K562 (cell line): Measurements from ENCODE around the gene LCA5L. TPM values are rescaled to one million over a fixed set of nuclear protein-coding genes. Genes with fewer than 3 reads are reported as not detected.

Experiments used
- ATAC-seq: fragments of 200-7000 bp; cut with Tn5 transposase; 3 replicates; pipeline ENCODE4 v1.9.1; 2020; ENCODE audit warnings: moderate library complexity
- BruUV-seq: library from RNA; stranded (reverse); fragments of 400-500 nt; replicated peaks from 2 replicates; lab custom pipeline; 2021; lab: Mats Ljungman, UMichigan
- CTCF ChIA-PET: fragments of 300-600 bp; formaldehyde crosslinking; extraction: SDS; loops from one replicate; lab custom pipeline; 2021; ENCODE audit warnings: low intra/inter-chr PET ratio; lab: Yijun Ruan, JAX
- POLR2A ChIA-PET: fragments of 300-600, 350-650 bp; sonication (Branson Sonifier 250); formaldehyde crosslinking; extraction: SDS; loops from one replicate; lab custom pipeline; 2021; ENCODE audit warnings: antibody characterized with exemption, inconsistent platforms; lab: Yijun Ruan, JAX
- DNase-seq, 4 experiments: peaks; one replicate each; pipeline versions ENCODE4 v3.0.0 to v3.0.0-alpha.2; 2011 to 2018; ENCODE audit warnings: low spot score in 3 of 4, mixed read lengths in 3 of 4; ENCODE audit errors: extremely low read depth in 1 of 4
- FAIRE-seq: peaks from 2 replicates; lab custom pipeline; 2011; peaks lifted over from hg19 to GRCh38; lab: Jason Lieb, UNC
- H2AFZ ChIP-seq: 2 replicates; pipeline ENCODE4 v1.6.0; 2011; ENCODE audit warnings: low read depth, low read length, control low read depth, inconsistent platforms
- H3K27ac ChIP-seq: fragments of 200-600 bp; 3 replicates; pipeline ENCODE4 v1.8.0; 2011; ENCODE audit warnings: low read depth, mild to moderate bottlenecking, control low read depth, inconsistent platforms, low read length, moderate library complexity, mixed read lengths; ENCODE audit errors: extremely low read depth
- H3K27me3 ChIP-seq, 2 experiments: fragments of 300-600 bp in 1 of 2; 2 replicates in 1 of 2; 3 replicates in 1 of 2; pipeline versions ENCODE4 v1.6.0 to v1.8.0; 2011; ENCODE audit warnings: inconsistent platforms in 2 of 2, low read length in 2 of 2, mild to moderate bottlenecking in 1 of 2, mixed read lengths in 1 of 2, moderate library complexity in 1 of 2; ENCODE audit not compliant: control insufficient read depth in 2 of 2, insufficient read depth in 2 of 2
- H3K36me3 ChIP-seq: fragments of 300-600 bp; 3 replicates; pipeline ENCODE4 v1.8.0; 2011; ENCODE audit warnings: mild to moderate bottlenecking, low read length, inconsistent platforms; ENCODE audit not compliant: control insufficient read depth, insufficient read depth
- H3K4me1 ChIP-seq, 2 experiments: fragments of 200-600 bp in 1 of 2; replicated peaks in 1 of 2; 2 replicates in 1 of 2; 3 replicates in 1 of 2; pipeline versions ENCODE4 v1.5.1 to v1.8.0; 2011; ENCODE audit warnings: inconsistent platforms in 2 of 2, low read length in 2 of 2, mild to moderate bottlenecking in 1 of 2, mixed read lengths in 1 of 2, moderate library complexity in 1 of 2; ENCODE audit not compliant: control insufficient read depth in 2 of 2, insufficient read depth in 2 of 2
- H3K4me2 ChIP-seq: 2 replicates; pipeline ENCODE4 v1.6.1; 2011; ENCODE audit warnings: low read length, control low read depth, inconsistent platforms, mixed read lengths; ENCODE audit not compliant: insufficient read depth
- H3K4me3 ChIP-seq: fragments of 200-600 bp; sonication (generic), shearing (Covaris generic); 2 replicates; pipeline ENCODE4 v1.5.1; 2016; ENCODE audit warnings: control low read depth, inconsistent platforms
- H3K79me2 ChIP-seq: fragments of 200-600 bp; 3 replicates; pipeline ENCODE4 v1.8.0; 2011; ENCODE audit warnings: low read length, inconsistent platforms; ENCODE audit not compliant: control insufficient read depth, insufficient read depth
- H3K9ac ChIP-seq, 2 experiments: 2 replicates each; pipeline versions ENCODE4 v1.6.0 to v1.6.1; 2011; ENCODE audit warnings: low read depth in 2 of 2, low read length in 2 of 2, control low read depth in 1 of 2, inconsistent platforms in 1 of 2, mild to moderate bottlenecking in 1 of 2, mixed read lengths in 1 of 2; ENCODE audit not compliant: insufficient read depth in 1 of 2
- H3K9me1 ChIP-seq: one replicate; pipeline ENCODE4 v1.6.0; 2011; ENCODE audit warnings: inconsistent platforms, mild to moderate bottlenecking, low read length, moderate library complexity; ENCODE audit not compliant: control insufficient read depth, insufficient read depth
- H3K9me3 ChIP-seq: replicated peaks from 2 replicates; pipeline ENCODE4 v1.5.1; 2011; ENCODE audit warnings: low read depth, low read length, inconsistent platforms; ENCODE audit not compliant: control insufficient read depth, insufficient read depth
- H4K20me1 ChIP-seq: replicated peaks from 2 replicates; pipeline ENCODE4 v1.6.1; 2011; ENCODE audit warnings: low read length, inconsistent platforms, mixed read lengths; ENCODE audit not compliant: control insufficient read depth, insufficient read depth
- CCNT2 ChIP-seq: IDR thresholded peaks from 2 replicates; pipeline ENCODE4 v1.6.1; 2011; ENCODE audit warnings: borderline replicate concordance, low read depth, mild to moderate bottlenecking, moderate library complexity, mixed read lengths, low read length; ENCODE audit not compliant: insufficient read length; ENCODE audit errors: extremely low read depth
- CHD2 ChIP-seq: IDR thresholded peaks from 2 replicates; pipeline ENCODE4 v1.6.1; 2011; ENCODE audit warnings: low read depth, low read length
- ERF ChIP-seq: fragments of 450-650 bp; formaldehyde crosslinking; IDR thresholded peaks from 2 replicates; pipeline ENCODE4 v1.4.0; 2020; ENCODE audit warnings: mild to moderate bottlenecking, mixed read lengths
- ETV5 ChIP-seq: sonication (generic); formaldehyde crosslinking; IDR thresholded peaks from 2 replicates; pipeline ENCODE4 v1.4.0; 2020; ENCODE audit warnings: low read depth, mild to moderate bottlenecking, missing genetic modification reagents
- FOXJ2 ChIP-seq: fragments of 200-800 bp; sonication (Bioruptor generic); IDR thresholded peaks from 2 replicates; pipeline ENCODE4 v1.6.1; 2016; ENCODE audit warnings: missing genetic modification characterization, missing compliant biosample characterization
- MIER1 ChIP-seq: fragments of 450-650 bp; IDR thresholded peaks from 2 replicates; pipeline ENCODE4 v1.6.1; 2016; ENCODE audit warnings: antibody characterized with exemption, mild to moderate bottlenecking, low read depth
- NCOR1 ChIP-seq: fragments of 450-650 bp; IDR thresholded peaks from 2 replicates; pipeline ENCODE4 v1.6.1; 2016; ENCODE audit warnings: mild to moderate bottlenecking, moderate library complexity
- RB1 ChIP-seq: fragments of 450-650 bp; IDR thresholded peaks from 2 replicates; pipeline ENCODE4 v1.6.1; 2017; ENCODE audit warnings: low read depth, mild to moderate bottlenecking
- RBM15 ChIP-seq: fragments of 200-400 bp; formaldehyde crosslinking; IDR thresholded peaks from 2 replicates; pipeline ENCODE4 v1.6.1; 2018; ENCODE audit warnings: mild to moderate bottlenecking, low read length, moderate library complexity; ENCODE audit not compliant: insufficient read depth
- SAFB2 ChIP-seq: fragments of 200-400 bp; formaldehyde crosslinking; IDR thresholded peaks from 2 replicates; pipeline ENCODE4 v1.6.1; 2018; ENCODE audit warnings: borderline replicate concordance, low read length, low read depth, moderate library complexity; ENCODE audit not compliant: severe bottlenecking
- SRSF9 ChIP-seq: fragments of 200-400 bp; formaldehyde crosslinking; IDR thresholded peaks from 2 replicates; pipeline ENCODE4 v1.6.1; 2017; ENCODE audit warnings: low read depth, low read length, borderline replicate concordance
- SUPT5H ChIP-seq: fragments of 450-650 bp; IDR thresholded peaks from 2 replicates; pipeline ENCODE4 v1.6.1; 2016
- ZBTB1 ChIP-seq: sonication (generic); formaldehyde crosslinking; IDR thresholded peaks from 2 replicates; pipeline ENCODE4 v1.8.1; 2023; ENCODE audit warnings: missing genetic modification reagents, low read depth, mild to moderate bottlenecking, borderline replicate concordance
- ZBTB8A ChIP-seq: fragments of 450-650 bp; IDR thresholded peaks from 2 replicates; pipeline ENCODE4 v1.6.1; 2018; ENCODE audit warnings: mild to moderate bottlenecking, moderate library complexity; ENCODE audit not compliant: partially characterized antibody
- ZNF239 ChIP-seq: fragments of 250-450 bp; sonication (Bioruptor Pico); IDR thresholded peaks from 2 replicates; pipeline ENCODE4 v1.4.0; 2020; ENCODE audit warnings: mild to moderate bottlenecking
- ZNF282 ChIP-seq: sonication (generic); formaldehyde crosslinking; IDR thresholded peaks from 2 replicates; pipeline ENCODE4 v1.8.1; 2023; ENCODE audit warnings: missing genetic modification reagents
- WGBS: fragments of 100-300 bp; shearing (Covaris generic); methylation state at CpG from one replicate; pipeline ENCODE4 v1.1.6; 2016; ENCODE audit warnings: low coverage, mixed read lengths; ENCODE audit not compliant: insufficient coverage; ENCODE audit errors: missing lambda C conversion rate; 5-methylcytosine and 5-hydroxymethylcytosine counted together
- in situ Hi-C: fragments of 300-500 bp; cut with MboI; formaldehyde crosslinking; loops from 4 replicates; pipeline ENCODE4 v1.15.0; 2018; ENCODE audit warnings: inconsistent platforms, mixed read lengths
- intact Hi-C: fragments of 100-400 bp; cut with micrococcal nuclease; formaldehyde crosslinking; loops from 2 replicates; pipeline ENCODE4 v1.14.2; 2022
- polyA plus RNA-seq, 8 experiments: library from polyadenylated mRNA; depleted of rRNA in 4 of 8; stranded (reverse) in 5 of 8; unstranded in 3 of 8; fragments of >200 nt; fragmentation: Nextera tagmentation in 2 of 8; fragmentation: Illumina TruSeq in 1 of 8; extraction: Ambion mirVana in 2 of 8; extraction: Trizol in 1 of 8; gene quantifications; 2 replicates each; pipeline versions ENCODE4 v1.2.1 to v1.2.3, GENCODE V29; 2011 to 2014; ENCODE audit warnings: inconsistent platforms in 1 of 8, missing spikeins in 1 of 8
- total RNA-seq, 7 experiments: library from RNA; depleted of rRNA in 6 of 7; stranded (reverse); fragments of >200 nt in 6 of 7; fragmentation: Illumina TruSeq in 2 of 7; extraction: Trizol in 2 of 7; gene quantifications; 2 replicates each; pipeline versions ENCODE4 v1.2.1 to v1.2.3, GENCODE V29; 2011 to 2021; ENCODE audit warnings: low replicate concordance in 1 of 7
- TF ChIP-seq, protein P1 (sequence below), 2 experiments: fragments of 450-650 bp in 1 of 2; sonication (generic) in 1 of 2; formaldehyde crosslinking in 1 of 2; IDR thresholded peaks in 1 of 2; conservative IDR thresholded peaks in 1 of 2; 2 replicates each; pipeline versions ENCODE4 v1.6.1 to v1.8.1; 2016 to 2023; ENCODE audit warnings: mild to moderate bottlenecking in 2 of 2, moderate library complexity in 2 of 2, inconsistent platforms in 1 of 2, missing genetic modification reagents in 1 of 2

Gene LCA5L
- total and polyA plus RNA-seq, 9 of the 15 experiments (the other 6 are each of a cell fraction or from before 2014, with no cell fraction given) = 1.8 to 4.9 (median 3.8) TPM

DNA sequence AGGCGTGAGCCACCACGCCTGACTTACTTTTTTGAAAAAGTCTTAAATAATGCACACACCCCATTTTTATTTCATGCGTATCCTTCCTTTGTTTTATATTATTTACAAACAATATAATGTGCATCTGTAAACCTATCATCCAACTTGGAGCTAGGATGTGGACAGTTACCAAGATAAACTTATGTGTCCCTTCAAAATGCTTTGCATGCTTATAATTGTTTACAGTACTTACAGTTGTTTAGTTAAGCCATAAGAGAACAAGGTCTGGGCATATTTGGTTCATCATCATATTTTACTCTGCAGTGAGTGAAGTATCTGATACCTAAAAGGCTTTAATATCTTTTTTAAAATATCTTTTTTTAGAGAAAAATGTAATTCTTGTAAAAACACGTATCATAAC is 80.6 kb downstream of the LCA5L start:
- CTCF ChIA-PET = no interaction called here
- Histone ChIP-seq H3K36me3 (no peaks in the 10 kb centered on the region), H3K9me3 (no peaks in the 10 kb centered on the region), H3K4me1 (peaks cover 5 to 13% of the 10 kb centered on the region in 2 experiments; a peak in 3 of 5 replicates)
- no peak for DNase-seq
- intact Hi-C loops (no loop called here), in situ Hi-C loops (no loop called here)
- 97% methylated on average over 4 of the region's 4 CpGs for WGBS
- no TSS peak for BruUV-seq
- no peak for ATAC-seq
- TF ChIP-seq SAFB2 (no peak), RB1 (no peak), SRSF9 (no peak), MIER1 (no peak), ZNF282 (CRISPR knock-in tag) (no peak), CHD2 (no peak), ZBTB1 (CRISPR knock-in tag) (no peak), ZBTB8A (no peak), ETV5 (CRISPR knock-in tag) (no peak), NCOR1 (no peak), RBM15 (no peak), SUPT5H (no peak), CCNT2 (no peak), FOXJ2 (tag) (no peak), ZNF239 (CRISPR knock-in tag) (no peak), ERF (CRISPR knock-in tag) (no peak)
- TF ChIP-seq, protein P1, sequence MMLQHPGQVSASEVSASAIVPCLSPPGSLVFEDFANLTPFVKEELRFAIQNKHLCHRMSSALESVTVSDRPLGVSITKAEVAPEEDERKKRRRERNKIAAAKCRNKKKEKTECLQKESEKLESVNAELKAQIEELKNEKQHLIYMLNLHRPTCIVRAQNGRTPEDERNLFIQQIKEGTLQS (IDR thresholded peaks at IDR 0.05) = no peak
- TF ChIP-seq, protein P1 (CRISPR knock-in tag; conservative IDR thresholded peaks at IDR 0.05) = no peak
- TF ChIP-seq, all 486 proteins: peak for 0
- FAIRE-seq = no peak
- Histone ChIP-seq H3K79me2 (no peaks in the 10 kb centered on the region), H3K4me2 (no peak overlapping the region), H3K4me3 (no peak overlapping the region), H3K9me1 (no peaks in the 10 kb centered on the region), H3K9ac (no peak overlapping the region), H4K20me1 (no peaks in the 10 kb centered on the region), H3K27ac (no peak overlapping the region), H3K27me3 (no peaks in the 10 kb centered on the region), H2AFZ (no peak overlapping the region)
- POLR2A ChIA-PET = interaction anchor here (2.7 kb wide), 1 partner anchor 16 kb away, joined by 24 read pairs; the partner anchor contains the start of gene HMGN1
